Measurements from ENCODE around the gene DHRS7. TPM values are rescaled to one million over a fixed set of nuclear protein-coding genes. Genes with fewer than 3 reads are reported as not detected.

Gene DHRS7
- total and polyA plus RNA-seq, 2 donors (not counting 3 experiments of a cell fraction or from before 2014, with no cell fraction given) = 28.6 to 29.3 TPM

GRCh38 chr14:60206837-60207533 lies 41.8 kb upstream of the DHRS7 start:
- TF ChIP-seq GATA2 (IDR thresholded peaks at IDR 0.05; ENCODE audit: insufficient read depth, insufficient read length, low read depth, low read length) (no peak), JUN (IDR thresholded peaks at IDR 0.05; ENCODE audit: borderline replicate concordance, insufficient read depth, insufficient read length, low read depth) (no peak), CTCF (IDR thresholded peaks at IDR 0.05; ENCODE audit: extremely low read depth in 1 of 2, insufficient read depth in 1 of 2, low read depth in 1 of 2, low read length in 2 of 2) (no peak), MAX (IDR thresholded peaks at IDR 0.05; ENCODE audit: insufficient read depth, insufficient read length) (no peak), FOS (IDR thresholded peaks at IDR 0.05; ENCODE audit: borderline replicate concordance, insufficient read depth, low read length) (no peak), EZH2 (IDR thresholded peaks at IDR 0.05; ENCODE audit: borderline replicate concordance, low read depth, low read length, severe bottlenecking) (no peak), MYC (IDR thresholded peaks at IDR 0.05; ENCODE audit: low read depth, low read length) (no peak), POLR2A (IDR thresholded peaks at IDR 0.05; ENCODE audit: low read depth, low read length) (no peak)
- ChIA-PET POLR2A (no interaction called here), CTCF (no interaction called here)
- intact Hi-C loops (cut with micrococcal nuclease) = no loop called here
- Histone ChIP-seq H2AFZ (ENCODE audit: low read depth, low read length) (no peak overlapping the region), H3K27ac (ENCODE audit: insufficient read depth, low read depth, low read length) (no peak overlapping the region), H4K20me1 (replicated peaks; ENCODE audit: control insufficient read depth, extremely low read depth, insufficient read depth, low read length) (no peaks in the 10 kb centered on the region), H3K4me3 (replicated peaks in 1 of 3; ENCODE audit: insufficient read depth in 1 of 3, low read depth in 1 of 3, low read length in 3 of 3) (no peak overlapping the region), H3K4me1 (ENCODE audit: control insufficient read depth, extremely low read depth, insufficient read depth, low read length) (no peaks in the 10 kb centered on the region), H3K79me2 (ENCODE audit: control insufficient read depth, insufficient read depth, low read length) (no peaks in the 10 kb centered on the region), H3K4me2 (ENCODE audit: insufficient read depth, low read length) (no peak overlapping the region), H3K9me1 (replicated peaks; ENCODE audit: control insufficient read depth, extremely low read depth, insufficient read depth, low read length) (no peaks in the 10 kb centered on the region), H3K9ac (replicated peaks; ENCODE audit: extremely low read depth, insufficient read depth, low read length) (no peak overlapping the region), H3K27me3 (ENCODE audit: control insufficient read depth in 2 of 2, insufficient read depth in 2 of 2, low read length in 2 of 2) (peaks cover 3 to 5% of the 10 kb centered on the region in 2 experiments), H3K9me3 (replicated peaks; ENCODE audit: control insufficient read depth, insufficient read depth, low read length) (no peaks in the 10 kb centered on the region), H3K36me3 (ENCODE audit: control insufficient read depth in 2 of 2, extremely low read depth in 1 of 2, insufficient read depth in 2 of 2, low read length in 2 of 2) (no peaks in the 10 kb centered on the region)
- dilution Hi-C loops (cut with MboI; ENCODE audit: extremely low pct_ligation_motif_present, low sequenced_read_pairs) = no loop called here
- DNase-seq (ENCODE audit: low read depth, low spot score) (no peak), FAIRE-seq (no peak)
- no TSS peak for BruUV-seq (replicated peaks)
